GM19043 (cell line): Measurements from ENCODE around the gene SYT15.
"Not testable (repeated sequence)": the region's sequence is repeated elsewhere in the genome, so short reads cannot be mapped to it uniquely, and the experiment has no call there.

Experiments used
- ATAC-seq: cut with Tn5 transposase; IDR thresholded peaks from one replicate; pipeline ENCODE4 v1.9.1; 2021; ENCODE audit warnings: low read depth; ENCODE audit not compliant: unreplicated experiment

The SYT15 gene

DNA sequence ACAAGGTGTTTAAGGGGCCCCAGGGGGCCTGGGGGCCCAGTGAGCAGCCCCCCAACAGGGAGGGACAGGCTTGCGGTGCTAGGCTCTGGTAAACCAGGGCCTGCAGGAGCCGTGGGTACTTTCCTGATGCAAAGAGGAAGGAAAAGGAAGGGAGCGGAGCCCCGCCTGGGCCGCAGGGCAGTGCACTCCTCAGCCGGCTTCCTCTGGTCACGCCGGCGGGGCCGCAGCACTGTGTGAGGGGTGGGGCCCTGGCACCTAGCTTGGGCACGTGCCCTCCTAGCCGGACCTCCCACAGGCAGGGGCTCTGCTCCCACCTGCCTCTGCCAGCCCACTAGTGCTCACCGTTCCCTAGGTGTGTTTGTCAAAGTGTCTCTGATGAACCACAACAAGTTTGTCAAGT lies 6.3 kb downstream of the SYT15 start:
- ATAC-seq = not testable (repeated sequence)

DNA sequence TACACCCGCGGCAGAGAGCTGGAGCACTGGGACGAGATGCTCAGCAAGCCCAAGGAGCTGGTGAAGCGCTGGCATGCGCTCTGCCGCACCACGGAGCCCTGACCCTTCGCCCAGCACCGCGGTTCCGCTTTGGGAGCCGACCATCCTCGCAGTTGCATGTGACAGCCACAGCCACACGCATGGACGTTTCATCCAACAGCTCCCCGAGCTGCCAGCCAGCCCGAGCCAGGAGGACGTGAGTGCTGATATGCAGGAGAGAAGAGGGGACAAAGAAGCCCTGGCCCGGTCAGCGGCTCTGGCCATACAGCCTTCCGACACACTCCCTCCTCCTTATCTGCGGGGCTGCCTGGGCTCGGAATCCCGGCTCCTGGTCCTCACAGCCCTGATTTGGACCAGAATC lies 8.6 kb downstream of the SYT15 start:
- not testable (repeated sequence) for ATAC-seq

DNA sequence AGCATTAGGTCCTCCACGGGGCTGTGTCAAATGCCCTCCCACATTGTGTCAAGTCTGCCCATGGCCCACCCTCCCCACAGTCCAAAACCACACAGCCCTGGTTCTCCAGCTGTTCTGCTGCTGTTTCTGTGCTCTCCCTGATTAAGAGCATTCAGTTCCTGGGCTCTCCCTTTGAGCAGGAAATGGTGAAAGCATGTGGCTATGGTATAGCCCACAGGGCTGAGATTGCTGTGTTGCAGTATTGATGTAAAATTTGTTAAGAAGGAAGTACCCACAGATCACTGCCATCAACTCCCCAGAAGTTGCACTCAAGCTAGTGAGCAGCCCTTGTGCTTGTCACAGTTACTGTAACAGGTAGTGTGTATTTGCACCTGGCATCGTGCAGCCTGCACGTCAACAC lies 9.3 kb downstream of the SYT15 start:
- ATAC-seq = not testable (repeated sequence)

DNA sequence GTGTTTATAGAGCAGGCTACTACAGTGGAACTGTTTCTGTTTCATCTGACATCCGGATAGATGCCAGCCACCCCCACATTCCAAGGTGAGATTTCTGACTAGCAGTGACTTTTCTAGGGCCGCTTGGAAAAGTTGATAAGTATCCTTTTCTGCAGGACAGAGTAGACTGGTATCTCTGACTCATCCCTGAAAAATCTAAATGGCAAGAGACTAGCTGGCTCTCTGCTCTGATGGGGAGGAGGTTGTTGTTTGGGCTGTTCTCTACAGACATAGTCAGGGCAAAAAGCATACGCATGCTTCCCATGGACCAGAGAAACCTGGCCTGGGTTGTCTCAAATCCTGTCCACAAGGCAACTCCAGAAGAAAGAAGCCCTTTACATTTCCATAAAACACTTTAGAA lies 10.7 kb downstream of the SYT15 start:
- not testable (repeated sequence) for ATAC-seq

DNA sequence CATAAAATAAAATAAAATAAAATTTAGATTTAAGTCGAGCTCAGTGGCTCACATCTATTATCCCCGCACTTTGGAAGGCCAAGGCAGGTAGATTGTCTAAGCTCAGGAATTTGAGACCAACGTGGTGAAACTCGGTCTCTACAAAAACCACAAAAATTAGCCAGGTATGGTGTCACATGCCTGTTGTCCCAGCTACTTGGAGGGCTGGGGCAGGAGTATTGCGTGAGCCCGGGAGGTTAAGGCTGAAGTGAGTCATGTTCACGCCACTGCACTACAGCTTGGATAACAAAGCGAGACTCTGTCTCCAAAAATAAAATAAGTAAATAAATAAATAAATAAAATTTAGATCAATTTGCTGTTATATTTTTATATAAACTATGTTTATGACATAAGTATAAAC lies 12.1 kb downstream of the SYT15 start:
- not testable (repeated sequence) for ATAC-seq

DNA sequence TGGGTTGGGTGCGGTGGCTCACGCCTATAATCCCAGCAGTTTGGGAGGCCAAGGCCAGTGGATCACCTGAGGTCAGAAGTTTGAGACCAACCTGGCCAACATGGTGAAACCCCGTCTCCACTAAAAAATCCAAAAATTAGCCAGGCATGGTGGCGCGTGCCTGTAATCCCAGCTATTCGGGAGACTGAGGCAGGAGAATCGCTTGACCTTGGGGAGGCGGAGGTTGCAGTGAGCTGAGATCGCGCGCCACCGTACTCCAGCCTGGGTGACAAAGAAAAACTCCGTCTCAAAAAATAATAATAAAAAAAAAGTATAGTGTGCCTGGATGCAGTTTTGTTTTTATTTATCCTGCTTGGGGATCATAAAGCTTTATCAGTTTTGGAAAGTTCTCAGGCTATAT lies 14.4 kb downstream of the SYT15 start:
- not testable (repeated sequence) for ATAC-seq

DNA sequence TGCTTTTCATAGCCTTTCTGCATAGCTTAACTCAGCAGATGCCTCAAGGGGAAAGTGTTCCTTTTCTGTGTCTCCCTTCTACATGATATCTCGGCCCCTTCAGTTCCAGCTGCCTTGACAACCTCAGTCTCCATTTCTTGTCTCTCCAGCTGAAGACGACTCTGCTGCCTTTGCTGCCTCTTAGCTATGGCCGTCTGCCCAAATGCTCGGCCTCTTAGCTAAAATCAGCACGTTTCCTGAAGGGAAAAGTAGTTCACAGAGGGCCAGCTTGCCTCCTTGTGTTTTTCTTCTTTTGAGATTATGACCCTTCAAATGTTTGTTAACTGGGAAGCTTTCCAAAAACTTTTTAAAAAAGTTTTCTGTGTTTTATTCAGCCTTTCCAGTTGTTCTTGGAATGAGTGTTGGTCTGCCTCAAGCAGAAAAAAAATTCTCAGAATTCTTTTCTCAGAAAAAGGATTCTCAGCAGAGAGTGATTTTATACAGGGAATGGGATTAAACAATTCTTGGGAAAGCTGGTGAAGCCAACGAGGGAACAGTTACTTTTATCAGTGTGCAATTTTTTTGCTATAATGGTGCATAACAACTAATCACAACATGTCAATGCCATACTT lies 15.6 kb downstream of the SYT15 start:
- not testable (repeated sequence) for ATAC-seq

DNA sequence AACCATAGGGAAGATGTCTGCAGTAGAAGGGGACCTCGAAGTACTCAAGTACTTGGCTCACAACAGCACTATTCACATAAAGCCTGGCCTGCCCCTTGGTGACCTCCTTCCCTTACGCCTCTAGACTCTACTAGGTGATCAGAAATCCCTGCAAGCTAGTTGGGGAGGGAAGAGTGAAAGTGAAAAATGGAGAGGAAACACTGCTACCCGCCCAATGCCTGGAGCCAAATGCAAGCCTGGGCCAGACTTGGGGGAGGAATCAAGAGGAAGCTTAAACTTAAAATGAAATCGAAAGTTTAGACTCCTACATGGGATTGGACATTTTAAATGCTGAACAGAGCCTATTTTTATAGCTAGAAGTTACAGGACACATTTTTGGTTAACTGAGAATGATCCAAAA lies 17.6 kb downstream of the SYT15 start:
- not testable (repeated sequence) for ATAC-seq

DNA sequence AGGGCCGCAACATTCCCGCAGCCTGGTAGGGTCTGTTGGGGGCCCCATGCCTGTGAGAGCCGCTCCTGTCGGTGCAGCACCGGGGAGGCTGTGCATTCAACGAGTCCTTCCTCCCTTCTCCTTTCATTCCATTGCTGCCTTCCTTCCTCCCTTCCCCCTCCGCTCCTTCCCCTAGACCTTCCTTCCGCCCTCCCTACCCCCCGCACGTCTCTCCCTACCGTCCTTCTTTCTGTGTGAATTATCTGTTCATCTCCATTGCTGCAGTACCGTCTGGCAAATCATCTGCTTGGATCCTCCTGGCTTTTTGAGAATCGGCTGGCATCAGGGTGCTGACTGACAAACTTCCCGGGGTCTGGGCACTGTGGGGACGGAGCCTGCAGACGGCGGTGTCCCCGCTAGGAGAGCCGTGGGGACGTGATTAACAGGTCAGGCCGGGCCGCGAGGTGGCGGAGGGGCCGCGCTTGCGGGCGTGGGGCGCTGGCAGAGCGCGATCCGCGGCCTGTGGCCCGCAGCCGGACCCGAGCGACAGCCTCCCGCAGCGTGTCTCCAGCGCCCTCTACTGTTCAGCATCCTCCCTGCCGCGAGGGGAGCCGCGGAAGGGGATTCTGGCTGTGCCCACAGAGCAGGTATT lies 18.8 kb downstream of the SYT15 start:
- ATAC-seq = peak; percentile 86

DNA sequence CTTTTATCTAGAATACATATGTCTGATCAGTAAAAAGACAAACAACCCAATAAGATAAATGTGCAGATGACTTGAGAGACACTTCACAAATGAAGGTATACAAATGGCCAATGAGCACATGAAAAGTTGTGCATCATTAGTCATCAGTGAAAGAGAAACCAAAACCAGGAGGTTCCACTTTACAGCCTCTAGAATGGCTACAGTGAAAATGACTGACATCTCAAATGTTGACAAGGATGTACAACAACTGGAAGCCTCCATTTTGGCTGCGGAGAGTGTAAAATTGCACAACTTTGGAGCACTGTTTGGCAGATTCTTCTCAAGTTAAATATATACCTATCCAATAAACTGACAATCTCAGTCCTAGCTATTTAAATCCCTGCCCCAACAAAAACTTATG lies 21.6 kb downstream of the SYT15 start:
- ATAC-seq = peak; percentile 73

DNA sequence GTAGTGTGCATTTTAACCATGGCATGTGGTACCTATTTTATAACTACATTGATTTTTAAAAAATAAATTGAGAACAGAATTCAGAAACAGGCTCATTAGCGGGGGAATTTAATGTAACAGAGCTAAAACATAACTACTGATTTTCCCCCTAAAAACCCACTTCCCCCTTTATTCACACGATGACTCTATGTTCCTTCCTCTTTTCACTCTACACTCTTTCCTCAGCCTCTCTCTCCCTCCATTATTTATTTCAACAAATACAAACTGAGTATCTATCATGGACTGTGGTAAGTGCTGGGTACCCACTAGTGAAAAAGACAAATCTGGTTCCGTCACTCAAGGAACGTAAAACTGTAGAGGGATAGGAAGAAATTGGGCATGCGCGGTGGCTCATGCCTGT lies 36.6 kb downstream of the SYT15 start:
- ATAC-seq = not testable (repeated sequence)

DNA sequence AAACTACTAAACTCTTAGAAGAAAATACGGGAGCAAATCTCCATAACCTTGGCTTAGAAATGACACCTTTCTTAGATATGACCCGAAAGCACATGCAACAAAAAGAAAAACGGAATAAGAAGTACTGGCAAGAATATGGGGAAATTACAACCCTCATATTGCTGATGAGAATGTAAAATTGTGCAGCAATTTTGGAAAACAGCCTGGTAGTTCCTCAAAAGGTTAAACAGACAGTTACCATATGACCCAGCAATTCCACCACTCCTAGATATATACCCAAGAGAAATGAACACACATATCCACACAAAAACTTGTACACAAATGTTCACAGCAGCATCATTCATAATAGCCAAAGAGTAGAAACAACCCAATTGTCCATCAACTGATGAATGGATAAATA lies 37.3 kb downstream of the SYT15 start:
- ATAC-seq = not testable (repeated sequence)

DNA sequence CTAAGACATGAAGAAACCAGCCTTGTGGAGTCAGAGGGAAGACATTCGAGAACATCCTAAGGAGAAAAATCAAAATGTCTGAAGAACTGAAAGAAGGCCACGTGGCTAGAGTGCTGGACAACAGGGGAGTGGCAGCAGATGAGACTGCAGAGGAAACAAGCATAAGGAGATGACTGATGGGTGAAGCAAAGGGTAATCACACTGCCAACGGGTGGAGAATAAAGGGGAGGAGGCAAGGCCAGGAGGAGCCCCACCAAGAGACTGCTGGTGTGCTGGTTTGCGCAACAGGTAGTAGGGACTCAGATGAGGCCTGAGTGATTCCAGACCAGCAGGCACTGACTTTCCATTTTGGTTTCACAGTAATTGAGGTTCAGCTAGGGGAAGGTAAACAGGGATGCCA lies 38.2 kb downstream of the SYT15 start:
- ATAC-seq = not testable (repeated sequence)

DNA sequence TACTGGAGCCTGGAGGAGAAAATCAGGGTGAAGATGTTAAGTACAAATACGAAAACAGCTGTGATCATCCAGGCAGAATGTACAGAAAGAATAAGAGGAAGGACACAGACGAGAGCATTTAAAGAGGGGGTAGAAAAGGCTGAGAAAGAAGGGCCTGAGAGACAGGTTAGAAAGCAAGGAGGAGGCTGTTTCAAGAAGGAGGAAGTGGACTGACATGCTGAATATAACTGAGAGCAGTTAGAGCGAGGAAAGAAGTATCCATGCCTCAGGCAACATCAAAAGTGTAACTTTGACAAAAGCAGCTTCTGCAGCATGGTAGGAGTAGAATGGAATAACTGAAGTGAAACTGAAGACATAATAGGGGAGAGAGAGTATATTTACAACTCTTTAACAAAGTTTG lies 39.0 kb downstream of the SYT15 start:
- ATAC-seq = not testable (repeated sequence)

DNA sequence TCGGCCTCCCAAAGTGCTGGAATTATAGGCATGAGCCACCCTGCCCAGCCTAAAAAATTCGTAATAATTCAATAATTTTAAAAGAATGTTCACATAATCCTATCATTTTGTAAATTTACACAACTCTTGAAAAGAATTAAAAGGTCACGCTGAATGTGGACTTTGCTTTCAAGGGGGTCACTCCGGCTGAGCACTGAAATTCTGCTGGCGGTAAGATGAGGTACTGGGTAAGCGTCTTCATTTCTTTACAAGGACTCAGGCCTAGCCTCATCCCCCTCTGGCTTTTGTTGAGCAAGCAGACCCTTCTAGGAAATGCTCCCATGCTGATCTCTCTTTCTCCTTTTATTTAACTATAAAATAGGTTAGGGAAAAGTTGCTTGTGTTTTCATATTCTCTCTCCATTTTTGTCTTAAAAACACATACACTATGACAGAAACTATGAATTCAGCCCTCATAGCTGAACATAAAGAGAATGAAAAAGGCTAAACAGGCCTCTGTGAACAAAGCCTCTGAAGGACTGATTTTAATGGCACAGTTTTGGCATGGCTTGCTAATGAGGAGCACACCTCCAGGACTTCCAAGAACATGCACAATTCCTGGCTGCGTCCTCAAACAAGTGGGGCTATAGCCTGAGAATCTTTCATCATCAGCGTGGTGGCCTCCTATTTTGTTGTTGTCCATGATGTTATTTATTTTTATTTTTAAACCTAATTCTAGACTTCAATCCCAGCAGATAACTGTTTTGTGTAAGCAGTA lies 45.1 kb downstream of the SYT15 start:
- ATAC-seq = not testable (repeated sequence)

DNA sequence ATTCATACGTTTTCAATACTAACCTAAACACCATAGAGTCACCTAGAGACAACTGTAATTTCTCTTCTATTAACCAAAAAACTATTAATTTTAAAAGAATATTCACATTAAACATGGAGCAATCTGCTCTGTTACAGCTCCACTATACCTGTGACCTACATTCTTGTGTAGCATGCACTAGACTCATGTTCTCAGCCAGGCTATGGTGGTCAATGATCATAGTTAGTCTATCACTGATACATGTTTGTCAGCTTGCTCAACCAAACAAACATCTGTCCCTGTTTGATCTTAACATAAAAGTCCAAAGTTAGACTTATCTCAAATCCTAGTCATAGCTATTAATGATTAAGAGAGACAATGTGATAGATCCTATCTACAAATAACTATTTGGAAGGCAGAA lies 50.9 kb downstream of the SYT15 start:
- ATAC-seq = not testable (repeated sequence)

DNA sequence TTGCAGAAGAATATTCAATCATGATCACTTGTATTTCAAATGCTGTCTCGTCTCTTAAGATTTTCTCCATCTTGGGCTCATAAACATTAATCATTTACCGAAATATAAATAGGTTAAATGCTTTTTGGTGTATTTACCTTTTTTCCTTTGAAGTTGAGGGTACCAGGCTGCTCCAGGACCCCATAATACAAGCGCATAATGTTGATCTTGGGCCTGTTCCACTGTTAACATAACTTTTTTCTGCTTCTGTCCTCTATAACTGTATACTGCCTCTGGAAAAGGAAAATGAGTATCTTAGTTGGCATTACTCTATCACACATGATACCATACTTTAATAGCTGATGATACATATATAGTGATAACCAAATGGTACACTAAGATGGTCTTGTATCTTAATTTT lies 51.9 kb downstream of the SYT15 start:
- not testable (repeated sequence) for ATAC-seq

DNA sequence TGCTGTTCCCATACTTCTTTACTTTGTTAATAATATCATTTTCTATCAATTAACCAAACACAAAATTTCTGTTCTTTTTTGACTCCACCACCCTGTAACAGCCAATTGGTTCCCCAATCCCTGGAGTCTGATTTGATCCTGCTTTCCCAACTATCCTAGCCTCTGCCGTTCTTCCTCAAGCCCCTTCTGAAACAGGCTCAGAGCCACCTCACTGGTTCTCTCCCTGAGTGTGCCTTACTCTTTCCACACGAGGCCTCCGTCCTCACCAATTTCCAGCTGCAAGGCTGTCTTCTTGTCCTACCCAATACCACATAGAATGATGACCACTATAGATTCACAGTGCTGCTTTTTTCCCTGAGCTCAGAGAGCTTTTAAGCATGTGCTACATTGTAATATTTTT lies 52.8 kb downstream of the SYT15 start:
- not testable (repeated sequence) for ATAC-seq

DNA sequence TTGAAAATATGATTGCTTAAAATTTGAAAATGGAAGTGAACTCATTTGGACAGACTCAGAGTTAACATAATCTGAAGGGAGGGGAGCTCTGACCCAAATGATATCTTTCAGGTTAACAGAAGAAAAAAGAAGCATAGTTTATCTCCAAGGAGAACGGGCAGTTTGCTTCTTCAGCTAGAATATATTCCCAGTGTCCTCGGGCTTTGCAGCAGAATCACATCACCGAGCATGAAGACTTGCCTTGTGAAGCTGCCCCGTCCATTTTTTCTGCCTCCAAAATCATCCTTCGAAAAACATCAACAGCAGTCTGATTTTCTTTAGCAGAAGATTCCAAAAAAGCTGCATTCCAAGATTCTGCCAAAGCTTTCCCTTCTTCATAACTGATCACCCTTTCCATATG lies 55.8 kb downstream of the SYT15 start:
- not testable (repeated sequence) for ATAC-seq

DNA sequence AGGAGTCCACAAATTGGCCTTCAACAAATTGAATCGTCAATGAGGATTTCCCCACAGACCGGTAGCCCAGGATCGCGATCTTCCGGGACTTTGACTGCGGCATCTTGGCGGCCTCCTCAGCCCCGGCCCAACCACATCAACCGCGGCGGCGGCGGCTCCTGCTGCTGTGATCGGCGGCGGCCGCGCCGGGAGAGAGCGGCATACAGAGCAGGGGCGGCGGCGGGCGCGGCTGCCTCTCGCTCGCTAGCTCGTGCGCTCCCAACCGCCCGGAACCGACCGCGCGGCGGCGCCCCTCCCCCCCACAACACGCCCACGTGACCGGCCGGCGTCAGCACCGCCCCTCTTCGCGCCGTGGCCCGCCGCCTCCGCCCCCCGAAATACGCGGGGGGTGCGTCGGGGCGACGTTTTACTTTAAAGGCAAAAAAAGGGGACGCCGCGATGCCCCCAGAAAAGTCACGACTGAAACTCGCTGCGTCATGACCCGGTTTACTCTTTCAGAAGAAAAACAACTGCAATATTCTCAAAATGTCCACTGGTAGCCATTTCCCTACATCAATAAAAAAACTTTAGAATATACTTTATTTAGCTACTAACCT lies 56.5 kb downstream of the SYT15 start:
- peak; percentile 68 for ATAC-seq

DNA sequence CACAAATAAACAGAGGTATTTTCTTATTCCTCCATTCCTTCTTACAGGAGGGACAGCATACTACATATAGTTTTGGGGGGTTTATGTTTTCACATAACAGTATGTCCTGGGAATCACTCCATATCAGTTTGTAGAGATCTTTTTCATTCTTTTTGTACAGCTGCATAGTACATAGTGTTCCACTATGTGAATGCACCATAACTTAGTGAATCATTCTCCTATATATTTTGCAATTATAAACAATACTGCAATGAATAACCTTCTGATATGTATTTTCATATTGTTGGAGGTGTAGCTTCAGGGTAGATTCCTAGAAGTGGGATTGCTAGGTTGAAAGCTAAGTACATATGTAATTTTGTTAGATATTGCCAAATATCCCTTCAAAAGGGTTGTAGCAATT lies 61.1 kb downstream of the SYT15 start:
- not testable (repeated sequence) for ATAC-seq
